Measurements from ENCODE around the gene ADD3.
A peak's percentile ranks its signal among the peaks of the same experiment; 100 is the strongest.

DNA sequence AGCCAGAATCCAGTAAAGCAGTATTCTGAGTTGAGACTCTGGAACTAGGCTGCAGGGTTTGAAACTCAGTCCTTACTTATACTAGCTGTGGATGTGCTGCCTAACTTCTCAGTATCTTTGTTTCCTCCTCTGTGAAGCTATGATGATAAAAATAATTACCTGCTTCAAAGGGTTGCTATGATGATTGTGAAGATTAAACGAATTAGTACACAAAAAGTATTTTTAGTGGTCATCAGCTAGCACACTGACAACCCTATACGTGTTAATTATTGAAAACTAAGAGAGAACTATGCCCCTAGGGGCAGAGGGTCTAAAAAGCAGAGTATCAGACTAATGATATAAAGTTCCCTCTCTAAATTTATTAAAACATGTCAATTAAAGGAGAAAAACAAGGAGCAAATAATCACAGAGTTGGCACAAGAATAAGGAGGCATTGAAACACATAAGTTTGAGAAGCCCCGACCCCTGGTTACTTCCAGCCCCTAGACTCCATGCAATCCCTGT, 34.4 kb upstream of the ADD3 start:
- TF ChIP-seq, protein P1, sequence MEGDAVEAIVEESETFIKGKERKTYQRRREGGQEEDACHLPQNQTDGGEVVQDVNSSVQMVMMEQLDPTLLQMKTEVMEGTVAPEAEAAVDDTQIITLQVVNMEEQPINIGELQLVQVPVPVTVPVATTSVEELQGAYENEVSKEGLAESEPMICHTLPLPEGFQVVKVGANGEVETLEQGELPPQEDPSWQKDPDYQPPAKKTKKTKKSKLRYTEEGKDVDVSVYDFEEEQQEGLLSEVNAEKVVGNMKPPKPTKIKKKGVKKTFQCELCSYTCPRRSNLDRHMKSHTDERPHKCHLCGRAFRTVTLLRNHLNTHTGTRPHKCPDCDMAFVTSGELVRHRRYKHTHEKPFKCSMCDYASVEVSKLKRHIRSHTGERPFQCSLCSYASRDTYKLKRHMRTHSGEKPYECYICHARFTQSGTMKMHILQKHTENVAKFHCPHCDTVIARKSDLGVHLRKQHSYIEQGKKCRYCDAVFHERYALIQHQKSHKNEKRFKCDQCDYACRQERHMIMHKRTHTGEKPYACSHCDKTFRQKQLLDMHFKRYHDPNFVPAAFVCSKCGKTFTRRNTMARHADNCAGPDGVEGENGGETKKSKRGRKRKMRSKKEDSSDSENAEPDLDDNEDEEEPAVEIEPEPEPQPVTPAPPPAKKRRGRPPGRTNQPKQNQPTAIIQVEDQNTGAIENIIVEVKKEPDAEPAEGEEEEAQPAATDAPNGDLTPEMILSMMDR (conservative IDR thresholded peaks at IDR 0.05; ENCODE audit: low read length) = peak; percentile 31
- no peak for TF ChIP-seq EZH2phosphoT487 (IDR thresholded peaks at IDR 0.05; ENCODE audit: borderline replicate concordance)
